Gastroesophageal sphincter (tissue), 3 donors: ENCODE measurements around the gene SDK1.

Source experiments
- POLR2A ChIP-seq, 2 donors: fragments of 450-650 bp; IDR thresholded peaks; one replicate each; pipeline ENCODE4 v1.6.1; 2017; ENCODE audit warnings: antibody characterized with exemption in 2 of 2, mild to moderate bottlenecking in 2 of 2, moderate library complexity in 1 of 2
- POLR2AphosphoS5 ChIP-seq: sonication (generic); formaldehyde crosslinking; IDR thresholded peaks from one replicate; pipeline ENCODE4 v1.6.1; 2017; ENCODE audit warnings: antibody characterized with exemption
- TF ChIP-seq, protein P1 (sequence below), 4 experiments: fragments of 200-600 bp in 2 of 4; fragments of 450-650 bp in 2 of 4; sonication (generic) in 1 of 4; IDR thresholded peaks; one replicate each; pipeline ENCODE4 v1.5.1; 2017 to 2019; ENCODE audit warnings: antibody characterized with exemption in 4 of 4, mild to moderate bottlenecking in 2 of 4, moderate library complexity in 2 of 4

DNA sequence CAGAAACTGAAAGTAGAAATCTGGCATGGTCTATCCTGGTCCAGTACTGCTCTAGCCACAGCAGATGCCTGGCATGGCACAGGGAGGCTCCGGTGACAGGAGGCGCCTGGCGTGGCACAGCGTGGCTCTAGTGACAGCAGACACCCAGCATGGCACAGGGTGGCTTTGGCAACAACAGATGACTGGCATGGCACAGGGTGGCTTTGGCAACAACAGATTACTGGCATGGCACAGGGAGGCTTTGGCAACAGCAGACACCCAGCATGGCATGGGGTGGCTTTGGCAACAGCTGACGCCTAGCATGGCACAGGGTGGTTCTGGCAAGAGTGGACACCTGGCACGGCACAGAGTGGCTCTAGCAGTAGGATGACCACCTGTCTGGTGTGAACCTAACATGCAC lies 900.5 kb downstream of the SDK1 start:
- TF ChIP-seq, protein P1, sequence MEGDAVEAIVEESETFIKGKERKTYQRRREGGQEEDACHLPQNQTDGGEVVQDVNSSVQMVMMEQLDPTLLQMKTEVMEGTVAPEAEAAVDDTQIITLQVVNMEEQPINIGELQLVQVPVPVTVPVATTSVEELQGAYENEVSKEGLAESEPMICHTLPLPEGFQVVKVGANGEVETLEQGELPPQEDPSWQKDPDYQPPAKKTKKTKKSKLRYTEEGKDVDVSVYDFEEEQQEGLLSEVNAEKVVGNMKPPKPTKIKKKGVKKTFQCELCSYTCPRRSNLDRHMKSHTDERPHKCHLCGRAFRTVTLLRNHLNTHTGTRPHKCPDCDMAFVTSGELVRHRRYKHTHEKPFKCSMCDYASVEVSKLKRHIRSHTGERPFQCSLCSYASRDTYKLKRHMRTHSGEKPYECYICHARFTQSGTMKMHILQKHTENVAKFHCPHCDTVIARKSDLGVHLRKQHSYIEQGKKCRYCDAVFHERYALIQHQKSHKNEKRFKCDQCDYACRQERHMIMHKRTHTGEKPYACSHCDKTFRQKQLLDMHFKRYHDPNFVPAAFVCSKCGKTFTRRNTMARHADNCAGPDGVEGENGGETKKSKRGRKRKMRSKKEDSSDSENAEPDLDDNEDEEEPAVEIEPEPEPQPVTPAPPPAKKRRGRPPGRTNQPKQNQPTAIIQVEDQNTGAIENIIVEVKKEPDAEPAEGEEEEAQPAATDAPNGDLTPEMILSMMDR (IDR thresholded peaks at IDR 0.05) = no peak
- TF ChIP-seq POLR2AphosphoS5 = no peak
- TF ChIP-seq POLR2A (IDR thresholded peaks at IDR 0.05) = no peak
